ENCODE measurements around the gene SH3TC2. TPM values are rescaled to one million over a fixed set of nuclear protein-coding genes. Genes with fewer than 3 reads are reported as not detected.

Gene SH3TC2
- total and polyA plus RNA-seq, 2 of the 4 experiments (the other 2 are of a cell fraction), result 3.4 to 7.9 TPM

DNA sequence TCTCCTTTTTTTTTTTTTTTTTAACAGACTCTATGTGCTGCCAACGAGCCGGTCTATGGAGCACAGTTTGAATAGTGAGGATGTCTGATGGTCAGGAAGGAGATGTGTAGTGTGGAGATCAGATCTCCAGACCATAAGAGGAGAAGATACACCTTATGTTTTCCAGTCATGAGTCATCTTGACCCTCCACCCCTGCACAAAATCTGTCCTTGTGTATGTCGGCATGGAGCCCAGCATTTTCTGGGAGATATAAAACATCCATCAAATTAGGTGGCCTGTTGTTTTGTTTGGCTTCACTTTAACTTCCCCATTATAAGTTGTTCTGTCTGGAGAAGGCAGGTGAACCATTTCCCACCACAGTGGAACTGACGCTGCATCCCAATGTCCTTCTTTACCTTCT, 19.2 kb downstream of the SH3TC2 start:
- H3K4me1 ChIP-seq (ENCODE audit: control insufficient read depth, insufficient read depth, low read length), result no peaks in the 10 kb centered on the region
- WGBS, 2 experiments (ENCODE audit: extremely low coverage in 2 of 2, insufficient read length in 1 of 2), result no CpG with 5 or more reads among the region's 4 CpGs
- ChIA-PET CTCF (no interaction called here), POLR2A (ENCODE audit: unreplicated experiment) (interaction anchor here (0.6 kb wide), 1 partner anchor 53 kb away, joined by 4 read pairs; no protein-coding TSS in a partner anchor)
- no TSS peak for BruUV-seq (replicated peaks)
- H3K4me2 ChIP-seq (ENCODE audit: low read depth, low read length), result no peak overlapping the region
- no peak overlapping the region for H3K14ac ChIP-seq (replicated peaks; ENCODE audit: low read depth, low read length)
- intact Hi-C loops (cut with micrococcal nuclease) (no loop called here), in situ Hi-C loops (cut with MboI; ENCODE audit: low sequenced_read_pairs) (loop anchor here (25.0 kb wide), 1 partner anchor 856 kb away; no protein-coding TSS in a partner anchor), dilution Hi-C loops (cut with HindIII; ENCODE audit: low sequenced_read_pairs, unreplicated experiment) (no loop called here)
- no peak overlapping the region for H3K18ac ChIP-seq (ENCODE audit: low read depth, low read length)
- no peaks in the 10 kb centered on the region for H3K9me3 ChIP-seq (ENCODE audit: control insufficient read depth, insufficient read depth, low read length)
- H2BK120ac ChIP-seq (ENCODE audit: low read depth, low read length), result no peak overlapping the region
- H4K5ac ChIP-seq (ENCODE audit: low read depth, low read length), result no peak overlapping the region
- H2BK20ac ChIP-seq (ENCODE audit: low read depth, low read length), result no peak overlapping the region
- H3K36me3 ChIP-seq (ENCODE audit: control insufficient read depth, insufficient read depth, low read length), result no peaks in the 10 kb centered on the region; the same call in 1 of the 2 replicates
- H4K20me1 ChIP-seq (ENCODE audit: insufficient read depth, low read length), result no peaks in the 10 kb centered on the region
- H2BK5ac ChIP-seq (ENCODE audit: low read depth, low read length, poor library complexity, severe bottlenecking), result no peak overlapping the region
- DNase-seq (no peak), ATAC-seq (ENCODE audit: low read depth) (no peak)
- H2BK15ac ChIP-seq (ENCODE audit: low read depth, low read length), result no peak overlapping the region
- no peak overlapping the region for H2AK5ac ChIP-seq (ENCODE audit: low read depth, low read length)
- no peak overlapping the region for H3K23ac ChIP-seq (ENCODE audit: low read depth, low read length)
- H3K27ac ChIP-seq (ENCODE audit: insufficient read depth, low read length), result no peak overlapping the region
- H2AFZ ChIP-seq (replicated peaks; ENCODE audit: low read length, poor library complexity), result no peak overlapping the region
- H3K27me3 ChIP-seq (ENCODE audit: control insufficient read depth, insufficient read depth, low read length), result no peaks in the 10 kb centered on the region
- H3K9ac ChIP-seq (ENCODE audit: low read depth, low read length), result no peak overlapping the region
- no peaks in the 10 kb centered on the region for H3K79me1 ChIP-seq (ENCODE audit: low read depth in 1 of 2, low read length in 2 of 2)
- no peak overlapping the region for H3K4ac ChIP-seq (ENCODE audit: low read depth, low read length)
- TF ChIP-seq BHLHE40 (IDR thresholded peaks at IDR 0.05; ENCODE audit: low read depth, low read length) (no peak), FOS (IDR thresholded peaks at IDR 0.05; ENCODE audit: low read depth, low read length) (no peak), SMC3 (IDR thresholded peaks at IDR 0.05; ENCODE audit: low read depth, low read length) (no peak), RAD21 (IDR thresholded peaks at IDR 0.05; ENCODE audit: low read length) (no peak), CHD1 (IDR thresholded peaks at IDR 0.05; ENCODE audit: low read depth, low read length) (no peak), MXI1 (IDR thresholded peaks at IDR 0.05; ENCODE audit: borderline replicate concordance, low read depth, low read length) (no peak), POLR2A (IDR thresholded peaks at IDR 0.05; ENCODE audit: low read depth, low read length) (no peak), NFE2L2 (IDR thresholded peaks at IDR 0.05; ENCODE audit: low read depth, low read length) (no peak), MAFK (IDR thresholded peaks at IDR 0.05; ENCODE audit: low read depth, low read length) (no peak), RFX5 (IDR thresholded peaks at IDR 0.05; ENCODE audit: low read depth, low read length) (no peak), MAZ (IDR thresholded peaks at IDR 0.05; ENCODE audit: borderline replicate concordance, low read depth, low read length) (no peak)
- TF ChIP-seq, protein P1, sequence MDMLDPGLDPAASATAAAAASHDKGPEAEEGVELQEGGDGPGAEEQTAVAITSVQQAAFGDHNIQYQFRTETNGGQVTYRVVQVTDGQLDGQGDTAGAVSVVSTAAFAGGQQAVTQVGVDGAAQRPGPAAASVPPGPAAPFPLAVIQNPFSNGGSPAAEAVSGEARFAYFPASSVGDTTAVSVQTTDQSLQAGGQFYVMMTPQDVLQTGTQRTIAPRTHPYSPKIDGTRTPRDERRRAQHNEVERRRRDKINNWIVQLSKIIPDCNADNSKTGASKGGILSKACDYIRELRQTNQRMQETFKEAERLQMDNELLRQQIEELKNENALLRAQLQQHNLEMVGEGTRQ (IDR thresholded peaks at IDR 0.05; ENCODE audit: low read depth, low read length), result no peak
- TF ChIP-seq, protein P2, sequence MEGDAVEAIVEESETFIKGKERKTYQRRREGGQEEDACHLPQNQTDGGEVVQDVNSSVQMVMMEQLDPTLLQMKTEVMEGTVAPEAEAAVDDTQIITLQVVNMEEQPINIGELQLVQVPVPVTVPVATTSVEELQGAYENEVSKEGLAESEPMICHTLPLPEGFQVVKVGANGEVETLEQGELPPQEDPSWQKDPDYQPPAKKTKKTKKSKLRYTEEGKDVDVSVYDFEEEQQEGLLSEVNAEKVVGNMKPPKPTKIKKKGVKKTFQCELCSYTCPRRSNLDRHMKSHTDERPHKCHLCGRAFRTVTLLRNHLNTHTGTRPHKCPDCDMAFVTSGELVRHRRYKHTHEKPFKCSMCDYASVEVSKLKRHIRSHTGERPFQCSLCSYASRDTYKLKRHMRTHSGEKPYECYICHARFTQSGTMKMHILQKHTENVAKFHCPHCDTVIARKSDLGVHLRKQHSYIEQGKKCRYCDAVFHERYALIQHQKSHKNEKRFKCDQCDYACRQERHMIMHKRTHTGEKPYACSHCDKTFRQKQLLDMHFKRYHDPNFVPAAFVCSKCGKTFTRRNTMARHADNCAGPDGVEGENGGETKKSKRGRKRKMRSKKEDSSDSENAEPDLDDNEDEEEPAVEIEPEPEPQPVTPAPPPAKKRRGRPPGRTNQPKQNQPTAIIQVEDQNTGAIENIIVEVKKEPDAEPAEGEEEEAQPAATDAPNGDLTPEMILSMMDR (conservative IDR thresholded peaks at IDR 0.05; ENCODE audit: low read depth, low read length), result no peak
- TF ChIP-seq, protein P3, sequence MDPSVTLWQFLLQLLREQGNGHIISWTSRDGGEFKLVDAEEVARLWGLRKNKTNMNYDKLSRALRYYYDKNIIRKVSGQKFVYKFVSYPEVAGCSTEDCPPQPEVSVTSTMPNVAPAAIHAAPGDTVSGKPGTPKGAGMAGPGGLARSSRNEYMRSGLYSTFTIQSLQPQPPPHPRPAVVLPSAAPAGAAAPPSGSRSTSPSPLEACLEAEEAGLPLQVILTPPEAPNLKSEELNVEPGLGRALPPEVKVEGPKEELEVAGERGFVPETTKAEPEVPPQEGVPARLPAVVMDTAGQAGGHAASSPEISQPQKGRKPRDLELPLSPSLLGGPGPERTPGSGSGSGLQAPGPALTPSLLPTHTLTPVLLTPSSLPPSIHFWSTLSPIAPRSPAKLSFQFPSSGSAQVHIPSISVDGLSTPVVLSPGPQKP (IDR thresholded peaks at IDR 0.05; ENCODE audit: borderline replicate concordance, low read depth, low read length), result no peak
- no peak overlapping the region for H3K56ac ChIP-seq (ENCODE audit: extremely low read depth, insufficient read depth, low read length)
- no peak overlapping the region for H4K91ac ChIP-seq (ENCODE audit: insufficient read depth, low read depth, low read length)
- H2AK9ac ChIP-seq (replicated peaks; ENCODE audit: low read depth, low read length, poor library complexity), result no peak overlapping the region
- no peak overlapping the region for H3K4me3 ChIP-seq (ENCODE audit: insufficient read depth, low read depth, low read length)
- no peak overlapping the region for H4K8ac ChIP-seq (ENCODE audit: low read depth in 2 of 2, low read length in 2 of 2)
- 0 out of 2 replicates have a peak, but pooled peaks cover under 1% of the 10 kb centered on the region for H3K9me1 ChIP-seq (ENCODE audit: insufficient read depth, low read length)

All from IMR-90 (cell line).